ENCODE results near the gene RPS28.

Gene RPS28

DNA sequence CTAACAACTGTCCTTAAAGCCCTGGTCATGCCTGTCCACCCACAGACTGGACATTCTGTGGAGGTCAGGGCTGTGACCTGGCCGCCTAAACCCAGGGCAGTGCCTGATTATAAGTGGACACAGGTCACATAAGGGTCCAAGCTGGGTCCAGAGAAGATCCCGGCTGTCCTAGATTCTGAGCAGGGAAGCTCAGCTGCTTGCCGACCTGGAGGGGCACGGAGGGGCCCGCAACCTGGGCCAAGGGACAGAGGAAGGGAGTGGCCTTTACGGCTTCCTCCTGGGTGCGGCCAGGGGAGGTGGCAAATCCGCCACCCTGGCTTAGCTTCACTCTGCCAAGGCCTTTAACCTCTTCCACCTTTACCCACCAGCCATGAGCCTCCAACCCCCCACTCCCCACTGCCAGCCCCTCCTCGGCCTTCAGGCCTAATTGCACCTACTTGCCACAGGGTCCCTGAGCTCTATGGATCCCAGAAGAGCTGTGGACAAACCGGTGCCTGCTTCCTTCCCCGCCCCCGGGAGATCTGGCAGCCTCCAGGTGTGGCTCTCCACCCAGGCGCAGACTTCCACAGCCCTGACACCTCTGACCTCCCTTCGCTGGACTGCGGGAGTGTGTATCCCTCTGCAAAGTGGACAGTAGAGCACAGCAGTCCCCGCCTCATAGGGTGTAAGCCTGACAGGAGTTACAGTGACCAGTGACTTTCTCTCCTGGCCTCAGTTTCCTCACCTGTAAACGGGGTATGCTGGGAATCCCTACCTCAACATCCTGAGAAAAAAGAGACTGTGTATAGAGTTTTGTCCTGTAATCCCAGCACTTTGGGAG, 14.9 kb upstream of the RPS28 start:
- TF ChIP-seq, protein P1, sequence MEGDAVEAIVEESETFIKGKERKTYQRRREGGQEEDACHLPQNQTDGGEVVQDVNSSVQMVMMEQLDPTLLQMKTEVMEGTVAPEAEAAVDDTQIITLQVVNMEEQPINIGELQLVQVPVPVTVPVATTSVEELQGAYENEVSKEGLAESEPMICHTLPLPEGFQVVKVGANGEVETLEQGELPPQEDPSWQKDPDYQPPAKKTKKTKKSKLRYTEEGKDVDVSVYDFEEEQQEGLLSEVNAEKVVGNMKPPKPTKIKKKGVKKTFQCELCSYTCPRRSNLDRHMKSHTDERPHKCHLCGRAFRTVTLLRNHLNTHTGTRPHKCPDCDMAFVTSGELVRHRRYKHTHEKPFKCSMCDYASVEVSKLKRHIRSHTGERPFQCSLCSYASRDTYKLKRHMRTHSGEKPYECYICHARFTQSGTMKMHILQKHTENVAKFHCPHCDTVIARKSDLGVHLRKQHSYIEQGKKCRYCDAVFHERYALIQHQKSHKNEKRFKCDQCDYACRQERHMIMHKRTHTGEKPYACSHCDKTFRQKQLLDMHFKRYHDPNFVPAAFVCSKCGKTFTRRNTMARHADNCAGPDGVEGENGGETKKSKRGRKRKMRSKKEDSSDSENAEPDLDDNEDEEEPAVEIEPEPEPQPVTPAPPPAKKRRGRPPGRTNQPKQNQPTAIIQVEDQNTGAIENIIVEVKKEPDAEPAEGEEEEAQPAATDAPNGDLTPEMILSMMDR (IDR thresholded peaks at IDR 0.05; ENCODE audit: low read depth, low read length, missing control alignments) = no peak
- in situ Hi-C loops (cut with HindIII; ENCODE audit: low sequenced_read_pairs) = no loop called here
- no peak overlapping the region for H3K4me3 ChIP-seq (ENCODE audit: low read depth, low read length)
- DNase-seq (ENCODE audit: low read depth) = no peak

DNA sequence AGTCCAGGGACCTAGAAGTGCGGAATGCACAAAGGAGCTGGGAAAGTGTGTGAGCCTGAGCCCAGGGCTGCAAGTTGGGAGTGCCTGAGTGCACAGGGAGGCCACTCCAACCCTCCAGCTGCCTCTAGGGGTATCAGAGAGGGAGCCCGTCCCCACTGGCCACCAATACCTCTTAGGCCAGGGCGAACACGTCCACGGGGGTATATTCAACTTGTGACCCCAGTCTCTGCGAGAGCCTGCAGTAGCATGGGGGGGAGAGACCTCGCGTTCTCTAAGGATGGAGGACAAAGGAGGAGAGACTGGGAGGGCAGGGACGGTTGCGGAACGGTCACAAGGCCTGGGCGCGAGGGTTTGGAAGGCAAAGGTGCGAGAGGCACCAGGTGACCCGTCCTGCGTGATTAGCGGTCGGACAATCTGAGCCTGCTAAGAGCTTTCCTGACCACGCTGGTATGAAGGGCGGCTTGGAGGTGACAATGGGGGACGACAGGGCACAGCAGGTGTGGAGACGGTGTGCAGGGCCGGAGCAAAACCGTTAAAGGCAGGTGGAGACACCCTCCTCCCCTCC, 13.8 kb upstream of the RPS28 start:
- in situ Hi-C loops (cut with HindIII; ENCODE audit: low sequenced_read_pairs) = no loop called here
- no peak for DNase-seq (ENCODE audit: low read depth)
- H3K4me3 ChIP-seq (ENCODE audit: low read depth, low read length) = peak overlapping the region; percentile 56
- TF ChIP-seq, protein P1 (IDR thresholded peaks at IDR 0.05; ENCODE audit: low read depth, low read length, missing control alignments) = no peak

DNA sequence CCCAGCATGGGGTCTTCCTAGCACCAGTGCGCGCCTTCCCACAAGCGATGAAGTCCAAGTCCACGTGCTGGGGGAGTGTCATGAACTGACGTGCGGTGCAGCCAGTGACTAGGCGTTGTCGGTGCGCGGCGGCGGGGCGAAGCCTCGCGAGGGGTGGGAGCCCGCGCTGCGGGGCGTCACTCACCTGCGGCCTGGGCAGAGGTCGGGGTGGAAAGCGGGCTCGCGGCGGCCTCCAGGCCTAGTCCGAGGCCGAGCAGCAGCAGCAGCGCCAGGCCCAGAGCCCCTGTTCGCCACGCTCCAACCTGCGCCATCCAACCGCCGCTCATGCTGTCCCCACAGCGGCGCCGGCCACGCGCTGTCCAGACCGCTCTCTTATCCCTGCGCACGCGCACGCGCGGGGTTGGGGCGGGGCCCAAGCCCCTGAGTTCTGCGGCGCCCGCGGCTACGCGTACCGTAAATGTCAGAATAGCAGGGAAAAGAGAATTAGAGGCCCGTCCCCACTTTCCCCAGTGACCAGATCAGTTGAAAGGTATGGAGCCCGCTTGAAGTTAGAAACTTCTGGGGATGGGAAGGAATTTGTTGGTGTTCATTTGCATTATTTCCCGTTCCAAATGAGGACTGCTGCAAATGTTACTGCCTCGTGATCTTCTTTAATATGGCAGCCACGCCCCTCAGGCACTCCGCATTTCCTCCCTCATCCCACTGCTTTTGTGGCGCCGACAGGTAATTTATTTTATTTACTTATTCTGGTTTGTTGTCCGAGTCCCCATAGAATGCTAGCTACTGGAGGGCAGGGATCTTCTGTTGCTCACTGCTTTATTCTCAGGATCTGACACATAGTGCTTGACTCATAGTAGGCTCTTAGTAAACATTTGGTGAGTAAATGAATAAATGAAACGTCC, 13.1 kb upstream of the RPS28 start, which contains the start of gene CD320:
TSS of gene CD320 (minus strand) at position 394 of the 902 bp plus-strand sequence. CDS start at position 326, 68 bp downstream.
- in situ Hi-C loops (cut with HindIII; ENCODE audit: low sequenced_read_pairs) = no loop called here
- DNase-seq (ENCODE audit: low read depth) = peak; percentile 78
- H3K4me3 ChIP-seq (ENCODE audit: low read depth, low read length) = peak within 1 kb of the TSS; percentile 56
- TF ChIP-seq, protein P1 (IDR thresholded peaks at IDR 0.05; ENCODE audit: low read depth, low read length, missing control alignments) = no peak

DNA sequence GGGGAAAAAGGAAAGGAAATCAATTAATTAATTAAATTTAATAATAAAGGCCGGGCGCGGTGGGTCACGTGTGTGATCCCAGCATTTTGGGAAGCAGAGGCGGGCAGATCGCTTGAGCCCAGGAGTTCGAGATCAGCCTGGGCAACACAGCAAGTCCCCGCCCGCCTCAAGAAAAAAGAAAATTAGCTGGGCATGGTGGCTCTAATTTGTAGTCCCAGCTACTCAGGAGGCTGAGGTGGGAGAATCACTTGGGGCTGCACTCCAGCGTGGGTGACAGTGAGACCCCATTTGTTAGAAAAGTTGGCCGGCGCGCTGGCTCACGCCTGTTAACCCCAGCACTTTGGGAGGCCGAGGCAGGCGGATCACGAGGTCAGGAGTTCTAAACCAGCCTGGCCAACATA, 12.4 kb upstream of the RPS28 start:
- peak overlapping the region; percentile 56 for H3K4me3 ChIP-seq (ENCODE audit: low read depth, low read length)
- TF ChIP-seq, protein P1 (IDR thresholded peaks at IDR 0.05; ENCODE audit: low read depth, low read length, missing control alignments) = no peak
- no peak for DNase-seq (ENCODE audit: low read depth)
- in situ Hi-C loops (cut with HindIII; ENCODE audit: low sequenced_read_pairs) = no loop called here

DNA sequence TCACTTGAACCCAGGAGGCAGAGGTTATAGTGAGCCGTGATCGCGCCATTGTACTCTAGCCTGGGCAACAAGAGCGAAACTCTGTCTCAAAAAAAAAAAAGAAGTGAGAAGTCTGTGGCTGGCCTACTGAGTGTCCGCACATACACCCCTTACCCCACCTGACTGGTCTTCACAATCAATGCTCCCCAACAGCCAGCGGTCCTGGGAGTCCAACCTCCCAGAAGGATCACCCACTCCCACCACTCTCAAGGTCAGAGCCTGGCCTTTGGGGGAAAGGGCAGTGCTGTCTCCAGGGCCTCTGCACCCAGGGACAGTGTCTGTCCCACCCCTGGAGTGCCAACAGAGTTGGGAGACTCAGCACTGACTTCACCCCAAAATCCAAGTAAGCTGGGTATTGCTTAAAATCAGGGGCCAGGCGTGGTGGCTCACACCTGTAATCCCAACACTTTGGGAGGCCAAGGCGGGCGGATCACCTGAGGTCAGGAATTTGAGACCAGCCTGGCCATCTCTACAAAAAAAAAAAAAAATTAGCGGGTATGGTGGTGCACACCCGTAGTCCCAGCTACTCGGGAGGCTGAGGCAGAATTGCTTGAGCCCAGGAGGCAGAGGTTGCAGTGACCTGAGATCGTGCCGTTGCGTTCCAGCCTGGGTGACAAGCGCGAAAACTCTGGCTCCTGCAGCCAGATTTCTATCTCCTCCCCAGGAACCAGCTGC, 10.8 kb upstream of the RPS28 start:
- in situ Hi-C loops (cut with HindIII; ENCODE audit: low sequenced_read_pairs) = no loop called here
- no peak for DNase-seq (ENCODE audit: low read depth)
- TF ChIP-seq, protein P1 (IDR thresholded peaks at IDR 0.05; ENCODE audit: low read depth, low read length, missing control alignments) = no peak
- H3K4me3 ChIP-seq (ENCODE audit: low read depth, low read length) = no peak overlapping the region
